Hepatocyte (in vitro differentiated cells): ENCODE measurements around the gene NHSL1. TPM values are rescaled to one million over a fixed set of nuclear protein-coding genes. Genes with fewer than 3 reads are reported as not detected.

ENCODE experiments used
- DNase-seq: peaks from one replicate; pipeline ENCODE4 v3.0.0-alpha.2; 2016; ENCODE audit warnings: low spot score
- H2AFZ ChIP-seq: fragments of 200-600 bp; sonication (generic); 2 replicates; pipeline ENCODE4 v1.6.0; 2016; ENCODE audit warnings: antibody characterized with exemption, mild to moderate bottlenecking
- H3K27ac ChIP-seq: fragments of 200-600 bp; sonication (generic); 2 replicates; pipeline ENCODE4 v1.5.1; 2016; ENCODE audit warnings: mild to moderate bottlenecking
- H3K27me3 ChIP-seq: fragments of 200-600 bp; sonication (generic); 2 replicates; pipeline ENCODE4 v1.6.1; 2016
- H3K36me3 ChIP-seq: fragments of 200-600 bp; sonication (generic); replicated peaks from 2 replicates; pipeline ENCODE4 v1.5.1; 2016; ENCODE audit warnings: low read depth; ENCODE audit not compliant: insufficient read depth
- H3K4me1 ChIP-seq: fragments of 200-600 bp; sonication (generic); 2 replicates; pipeline ENCODE4 v1.5.1; 2016; ENCODE audit warnings: mild to moderate bottlenecking, moderate library complexity; ENCODE audit not compliant: insufficient read depth
- H3K4me2 ChIP-seq: fragments of 200-600 bp; sonication (generic); 2 replicates; pipeline ENCODE4 v1.6.0; 2016
- H3K4me3 ChIP-seq: fragments of 200-600 bp; sonication (generic); 2 replicates; pipeline ENCODE4 v1.5.1; 2016; ENCODE audit warnings: mild to moderate bottlenecking
- H3K79me2 ChIP-seq: fragments of 200-600 bp; sonication (generic); 2 replicates; pipeline ENCODE4 v1.6.0; 2017; ENCODE audit warnings: mild to moderate bottlenecking
- H3K9me2 ChIP-seq: fragments of 200-600 bp; sonication (generic); replicated peaks from 2 replicates; pipeline ENCODE4 v1.6.0; 2017; ENCODE audit warnings: mild to moderate bottlenecking; ENCODE audit not compliant: insufficient read depth
- H3K9me3 ChIP-seq: fragments of 200-600 bp; sonication (generic); 2 replicates; pipeline ENCODE4 v1.5.1; 2016; ENCODE audit warnings: low read depth, mild to moderate bottlenecking
- H4K20me1 ChIP-seq: fragments of 200-600 bp; sonication (generic); 2 replicates; pipeline ENCODE4 v1.6.0; 2016; ENCODE audit warnings: mild to moderate bottlenecking; ENCODE audit not compliant: insufficient read depth, poor library complexity, severe bottlenecking
- EZH2 ChIP-seq: fragments of 200-600 bp; sonication (generic); IDR thresholded peaks from 2 replicates; pipeline ENCODE4 v1.6.1; 2016; ENCODE audit warnings: antibody characterized with exemption, mild to moderate bottlenecking, borderline replicate concordance
- EZH2phosphoT487 ChIP-seq: fragments of 200-600 bp; sonication (generic); IDR thresholded peaks from one replicate; pipeline ENCODE4 v1.6.1; 2018; ENCODE audit warnings: antibody characterized with exemption, mild to moderate bottlenecking, low read depth, moderate library complexity; ENCODE audit not compliant: unreplicated experiment, severe bottlenecking
- WGBS: methylation state at CpG from one replicate; pipeline ENCODE4 v1.1.6; 2016; ENCODE audit warnings: low lambda C conversion rate; ENCODE audit errors: missing lambda C conversion rate; 5-methylcytosine and 5-hydroxymethylcytosine counted together
- polyA plus RNA-seq: library from polyadenylated mRNA; unstranded; fragments of >200 nt; fragmentation: Nextera tagmentation; extraction: Ambion mirVana; gene quantifications from 2 replicates; pipeline ENCODE4 v1.2.1, GENCODE V29; 2016
- total RNA-seq: library from RNA; depleted of rRNA; stranded (reverse); fragments of >200 nt; gene quantifications from 2 replicates; pipeline ENCODE4 v1.2.3, GENCODE V29; 2014
- TF ChIP-seq, protein P1 (sequence below): fragments of 200-600 bp; sonication (generic); IDR thresholded peaks from 2 replicates; pipeline ENCODE4 v1.5.1; 2016; ENCODE audit warnings: antibody characterized with exemption, mild to moderate bottlenecking; ENCODE audit not compliant: poor library complexity

The NHSL1 gene
- total and polyA plus RNA-seq, 2 experiments from 2014 or later: 39.0 to 58.0 TPM

DNA sequence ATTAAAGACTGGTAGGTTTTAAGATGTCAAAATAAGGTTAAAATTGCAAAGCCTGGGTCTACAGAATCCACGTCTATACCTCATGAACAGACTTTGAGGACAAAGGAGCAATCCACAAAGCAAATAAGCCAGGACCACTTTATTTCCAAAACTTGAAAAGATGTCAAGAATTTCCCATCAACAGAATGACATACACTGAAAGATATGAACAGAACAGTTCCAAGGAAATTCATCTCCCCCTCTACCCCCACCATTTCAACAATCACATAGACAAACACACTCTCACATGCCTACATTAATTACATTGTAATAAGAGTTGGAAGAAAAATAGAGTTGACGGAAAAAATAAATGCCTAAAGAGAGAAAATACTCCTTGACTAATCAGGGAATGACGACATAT, 45.2 kb upstream of the NHSL1 start:
- Histone ChIP-seq H3K27me3 (no peaks in the 10 kb centered on the region), H3K36me3 (no peaks in the 10 kb centered on the region), H3K4me2 (peak overlapping the region; percentile 71), H3K9me3 (no peaks in the 10 kb centered on the region), H3K4me3 (peak overlapping the region; percentile 1), H4K20me1 (no peaks in the 10 kb centered on the region), H3K9me2 (no peaks in the 10 kb centered on the region), H3K4me1 (peaks cover 34% of the 10 kb centered on the region), H3K27ac (peak overlapping the region; percentile 75), H3K79me2 (peaks cover 81% of the 10 kb centered on the region), H2AFZ (no peak overlapping the region)
- TF ChIP-seq EZH2 (no peak), EZH2phosphoT487 (no peak)
- TF ChIP-seq, protein P1, sequence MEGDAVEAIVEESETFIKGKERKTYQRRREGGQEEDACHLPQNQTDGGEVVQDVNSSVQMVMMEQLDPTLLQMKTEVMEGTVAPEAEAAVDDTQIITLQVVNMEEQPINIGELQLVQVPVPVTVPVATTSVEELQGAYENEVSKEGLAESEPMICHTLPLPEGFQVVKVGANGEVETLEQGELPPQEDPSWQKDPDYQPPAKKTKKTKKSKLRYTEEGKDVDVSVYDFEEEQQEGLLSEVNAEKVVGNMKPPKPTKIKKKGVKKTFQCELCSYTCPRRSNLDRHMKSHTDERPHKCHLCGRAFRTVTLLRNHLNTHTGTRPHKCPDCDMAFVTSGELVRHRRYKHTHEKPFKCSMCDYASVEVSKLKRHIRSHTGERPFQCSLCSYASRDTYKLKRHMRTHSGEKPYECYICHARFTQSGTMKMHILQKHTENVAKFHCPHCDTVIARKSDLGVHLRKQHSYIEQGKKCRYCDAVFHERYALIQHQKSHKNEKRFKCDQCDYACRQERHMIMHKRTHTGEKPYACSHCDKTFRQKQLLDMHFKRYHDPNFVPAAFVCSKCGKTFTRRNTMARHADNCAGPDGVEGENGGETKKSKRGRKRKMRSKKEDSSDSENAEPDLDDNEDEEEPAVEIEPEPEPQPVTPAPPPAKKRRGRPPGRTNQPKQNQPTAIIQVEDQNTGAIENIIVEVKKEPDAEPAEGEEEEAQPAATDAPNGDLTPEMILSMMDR: no peak
- 81% methylated on average over 3 of the region's 3 CpGs for WGBS
- no peak for DNase-seq

DNA sequence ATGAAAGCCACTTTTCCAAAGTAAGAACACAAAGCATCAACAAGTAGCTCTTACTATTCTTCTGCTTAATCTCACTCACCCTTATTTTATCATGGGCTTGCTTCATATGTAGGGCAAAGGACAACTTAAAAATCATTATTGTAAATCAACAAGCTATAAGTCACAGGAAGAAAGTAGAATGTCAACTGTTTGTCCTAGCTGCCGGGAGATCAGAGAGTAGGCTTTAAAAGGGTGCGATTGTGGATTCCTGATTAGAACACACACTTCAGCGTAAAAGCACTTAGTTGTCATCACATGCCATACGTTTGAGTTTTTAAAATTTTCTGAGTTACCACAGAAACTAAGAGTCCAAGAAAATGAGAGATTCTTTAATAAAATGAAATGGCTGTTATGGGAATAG, 44.4 kb upstream of the NHSL1 start:
- Histone ChIP-seq H3K27me3 (no peaks in the 10 kb centered on the region), H3K4me1 (peaks cover 43% of the 10 kb centered on the region), H2AFZ (no peak overlapping the region), H4K20me1 (no peaks in the 10 kb centered on the region), H3K27ac (peak overlapping the region; percentile 75), H3K9me3 (no peaks in the 10 kb centered on the region), H3K79me2 (peaks cover 80% of the 10 kb centered on the region), H3K4me3 (no peak overlapping the region), H3K36me3 (no peaks in the 10 kb centered on the region), H3K9me2 (no peaks in the 10 kb centered on the region), H3K4me2 (peak overlapping the region; percentile 71)
- 17% methylated on average over 4 of the region's 4 CpGs for WGBS
- TF ChIP-seq, protein P1: no peak
- TF ChIP-seq EZH2phosphoT487 (no peak), EZH2 (no peak)
- no peak for DNase-seq

DNA sequence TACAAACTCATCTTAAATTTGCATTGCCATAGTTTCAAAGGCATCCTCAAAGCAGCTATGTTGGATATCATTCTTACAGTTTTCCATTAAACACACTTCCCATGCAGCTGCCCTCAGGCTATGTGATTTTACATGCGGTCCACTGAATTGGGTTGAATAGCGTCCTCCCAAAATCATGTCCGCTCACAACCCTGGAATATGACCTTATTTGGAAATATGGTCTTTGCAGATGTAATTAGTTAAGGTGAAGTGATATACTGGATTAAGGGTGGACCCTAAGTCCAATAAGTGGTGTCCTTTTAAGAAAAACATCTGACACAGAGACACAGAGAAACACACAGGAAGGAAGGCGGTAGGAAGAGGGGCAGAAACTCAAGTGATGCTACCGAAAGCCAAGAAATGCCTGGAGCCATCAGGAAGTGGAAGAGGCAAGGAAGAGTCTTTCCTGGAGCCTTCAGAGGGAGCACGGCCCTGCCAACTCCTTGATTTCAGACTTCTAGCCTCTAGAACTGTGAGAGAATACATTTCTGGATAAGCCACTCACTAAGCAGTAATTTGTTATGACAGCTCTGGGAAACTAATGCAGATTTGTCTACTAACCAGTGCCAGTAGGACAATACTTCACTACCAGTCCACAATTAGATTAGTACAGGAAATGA, 42.7 kb upstream of the NHSL1 start:
- H3K27ac ChIP-seq: peak overlapping the region; percentile 79
- no peaks in the 10 kb centered on the region for H3K9me2 ChIP-seq
- H3K4me3 ChIP-seq: no peak overlapping the region
- no peaks in the 10 kb centered on the region for H3K36me3 ChIP-seq
- H3K79me2 ChIP-seq: peaks cover 77% of the 10 kb centered on the region
- H4K20me1 ChIP-seq: no peaks in the 10 kb centered on the region
- no peak for DNase-seq
- H3K9me3 ChIP-seq: no peaks in the 10 kb centered on the region
- H2AFZ ChIP-seq: no peak overlapping the region
- H3K4me1 ChIP-seq: peaks cover 59% of the 10 kb centered on the region
- WGBS: 86% methylated on average over 6 of the region's 6 CpGs
- H3K27me3 ChIP-seq: no peaks in the 10 kb centered on the region
- H3K4me2 ChIP-seq: peak overlapping the region; percentile 50
- TF ChIP-seq EZH2 (no peak), EZH2phosphoT487 (no peak)
- TF ChIP-seq, protein P1: no peak
